SH-SY5Y (cell line): ENCODE measurements around the gene SEMA5B.

Experiments
- GATA2 ChIP-seq: IDR thresholded peaks from 2 replicates; pipeline ENCODE4 v1.6.1; 2011; ENCODE audit warnings: mild to moderate bottlenecking, low read depth, low read length
- GATA3 ChIP-seq: IDR thresholded peaks from 2 replicates; pipeline ENCODE4 v1.6.1; 2011; ENCODE audit warnings: low read depth, mild to moderate bottlenecking, low read length, moderate library complexity

DNA sequence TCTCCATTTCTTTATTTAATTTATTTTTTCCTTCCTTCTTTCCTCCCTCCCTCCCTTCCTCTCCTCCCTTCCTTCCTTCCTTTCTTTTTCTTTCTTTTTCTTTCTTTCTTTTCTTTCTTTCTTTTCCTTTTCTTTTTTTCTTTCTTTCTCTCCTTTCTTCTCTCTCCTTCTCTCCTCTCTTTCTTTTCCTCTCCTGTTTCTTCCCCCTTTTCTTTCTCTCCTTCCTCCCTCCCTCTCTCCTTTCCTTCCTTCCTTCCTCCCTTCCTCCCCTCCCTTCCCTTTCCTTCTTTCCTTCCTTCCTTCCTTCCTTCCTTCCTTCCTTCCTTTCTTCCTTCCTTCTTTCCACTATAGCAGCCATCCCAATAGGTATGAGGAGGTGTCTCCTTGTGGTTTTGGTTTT, 32.5 kb upstream of the SEMA5B start:
- no peak for TF ChIP-seq GATA2
- TF ChIP-seq GATA3: no peak
